ENCODE results near the gene TPST2. TPM values are rescaled to one million over a fixed set of nuclear protein-coding genes. Genes with fewer than 3 reads are reported as not detected.

Gene TPST2
- polyA plus RNA-seq (2011; rRNA removed), result 48.1 and 84.9 TPM in 2 replicates
- 37.2 and 65.2 TPM in 2 replicates for polyA minus RNA-seq (2011; rRNA and poly(A)+ RNA removed)

DNA sequence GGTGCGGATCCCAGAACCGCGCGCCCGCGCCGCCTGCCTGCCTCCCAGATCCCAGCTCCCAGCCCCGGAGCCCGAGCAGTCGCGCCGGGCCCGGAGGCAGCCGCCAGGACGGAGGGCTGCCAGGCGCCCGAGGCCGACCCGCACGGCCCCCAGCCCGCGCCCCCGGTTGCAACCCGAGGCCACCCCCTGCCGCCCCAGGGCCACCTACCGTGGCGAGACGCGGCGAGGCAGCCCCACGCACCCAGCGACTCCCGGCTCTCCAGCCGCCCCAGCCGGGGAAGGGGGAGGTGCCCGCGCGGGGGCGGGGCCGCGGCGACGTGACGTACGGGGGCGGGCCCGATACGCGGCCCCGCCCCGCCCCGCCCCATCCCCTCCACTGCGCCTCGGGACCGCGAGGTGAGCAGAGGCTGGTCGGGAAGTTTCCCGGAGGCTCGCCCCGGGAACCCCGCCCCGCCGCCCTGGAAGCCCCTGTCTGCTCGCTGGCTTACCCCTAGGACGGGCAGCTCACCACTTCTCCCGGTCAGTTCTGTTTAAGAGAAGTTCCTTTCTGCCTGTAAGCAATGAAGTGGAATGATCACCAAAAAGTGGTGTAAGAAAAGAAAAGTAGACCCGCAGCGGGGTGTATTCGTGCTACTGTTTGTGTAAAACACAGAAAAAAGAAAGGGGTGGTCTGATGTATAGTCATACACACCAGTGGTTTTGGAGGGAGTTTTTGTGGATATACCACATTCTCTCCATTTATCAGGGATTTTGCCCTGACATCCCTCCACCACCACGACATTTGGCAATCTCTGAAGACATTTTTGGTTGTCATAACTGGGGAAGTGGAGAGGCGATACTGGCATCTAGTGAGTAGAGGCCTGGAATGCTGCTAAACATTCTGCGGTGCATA lies at the start of gene TPST2:
TSS of gene TPST2 (minus strand) at position 288 of the 892 bp plus-strand sequence. CDS start 48,502 bp downstream, outside the sequence.
- POLR2A ChIA-PET, result no interaction called here
- Histone ChIP-seq H3K27me3 (ENCODE audit: control insufficient read depth, insufficient read depth, low read length) (peaks cover 7% of the 10 kb centered on the region), H3K36me3 (ENCODE audit: control insufficient read depth, insufficient read depth, low read length) (no peaks in the 10 kb centered on the region), H3K4me3 (ENCODE audit: low read depth, low read length) (peak within 1 kb of the TSS; percentile 90)
- TF ChIP-seq, protein P1, sequence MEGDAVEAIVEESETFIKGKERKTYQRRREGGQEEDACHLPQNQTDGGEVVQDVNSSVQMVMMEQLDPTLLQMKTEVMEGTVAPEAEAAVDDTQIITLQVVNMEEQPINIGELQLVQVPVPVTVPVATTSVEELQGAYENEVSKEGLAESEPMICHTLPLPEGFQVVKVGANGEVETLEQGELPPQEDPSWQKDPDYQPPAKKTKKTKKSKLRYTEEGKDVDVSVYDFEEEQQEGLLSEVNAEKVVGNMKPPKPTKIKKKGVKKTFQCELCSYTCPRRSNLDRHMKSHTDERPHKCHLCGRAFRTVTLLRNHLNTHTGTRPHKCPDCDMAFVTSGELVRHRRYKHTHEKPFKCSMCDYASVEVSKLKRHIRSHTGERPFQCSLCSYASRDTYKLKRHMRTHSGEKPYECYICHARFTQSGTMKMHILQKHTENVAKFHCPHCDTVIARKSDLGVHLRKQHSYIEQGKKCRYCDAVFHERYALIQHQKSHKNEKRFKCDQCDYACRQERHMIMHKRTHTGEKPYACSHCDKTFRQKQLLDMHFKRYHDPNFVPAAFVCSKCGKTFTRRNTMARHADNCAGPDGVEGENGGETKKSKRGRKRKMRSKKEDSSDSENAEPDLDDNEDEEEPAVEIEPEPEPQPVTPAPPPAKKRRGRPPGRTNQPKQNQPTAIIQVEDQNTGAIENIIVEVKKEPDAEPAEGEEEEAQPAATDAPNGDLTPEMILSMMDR (IDR thresholded peaks at IDR 0.05; ENCODE audit: insufficient read depth, low read depth, low read length), result no peak
- CTCF ChIA-PET, result interaction anchor here (0.6 kb wide), 1 partner anchor 39 kb away, joined by 3 read pairs; no protein-coding TSS in a partner anchor
- DNase-seq (ENCODE audit: low read depth), result no peak

GRCh38 chr22:26636296-26636695 lies 46.4 kb upstream of the TPST2 start:
- no peak for DNase-seq (ENCODE audit: low read depth)
- ChIA-PET CTCF (interaction anchor here (0.6 kb wide), 1 partner anchor 33 kb away, joined by 3 read pairs; no protein-coding TSS in a partner anchor), POLR2A (no interaction called here)
- peaks cover 11% of the 10 kb centered on the region for H3K27me3 ChIP-seq (ENCODE audit: control insufficient read depth, insufficient read depth, low read length)
- TF ChIP-seq, protein P1 (IDR thresholded peaks at IDR 0.05; ENCODE audit: insufficient read depth, low read depth, low read length), result no peak
- H3K4me3 ChIP-seq (ENCODE audit: low read depth, low read length), result no peak overlapping the region
- no peaks in the 10 kb centered on the region for H3K36me3 ChIP-seq (ENCODE audit: control insufficient read depth, insufficient read depth, low read length)

GRCh38 chr22:26635117-26635516 lies 45.2 kb upstream of the TPST2 start:
- ChIA-PET POLR2A (no interaction called here), CTCF (no interaction called here)
- TF ChIP-seq, protein P1 (IDR thresholded peaks at IDR 0.05; ENCODE audit: insufficient read depth, low read depth, low read length), result no peak
- peaks cover 6% of the 10 kb centered on the region; the same call in 1 of the 2 replicates for H3K27me3 ChIP-seq (ENCODE audit: control insufficient read depth, insufficient read depth, low read length)
- no peak for DNase-seq (ENCODE audit: low read depth)
- H3K4me3 ChIP-seq (ENCODE audit: low read depth, low read length), result no peak overlapping the region
- no peaks in the 10 kb centered on the region for H3K36me3 ChIP-seq (ENCODE audit: control insufficient read depth, insufficient read depth, low read length)

- ChIA-PET POLR2A (no interaction called here), CTCF (no interaction called here)
- Histone ChIP-seq H3K36me3 (ENCODE audit: control insufficient read depth, insufficient read depth, low read length) (no peaks in the 10 kb centered on the region), H3K4me3 (ENCODE audit: low read depth, low read length) (no peak overlapping the region), H3K27me3 (ENCODE audit: control insufficient read depth, insufficient read depth, low read length) (peaks cover 6% of the 10 kb centered on the region; the same call in 1 of the 2 replicates)
- TF ChIP-seq, protein P1 (IDR thresholded peaks at IDR 0.05; ENCODE audit: insufficient read depth, low read depth, low read length), result no peak
- DNase-seq (ENCODE audit: low read depth), result no peak
Observed at GRCh38 chr22:26634189-26634588, 44.3 kb upstream of the TPST2 start.

- POLR2A ChIA-PET, result no interaction called here
Observed at GRCh38 chr22:26632422-26633155, 42.7 kb upstream of the TPST2 start.

More at GRCh38 chr22:26632422-26633155, 42.7 kb upstream of the TPST2 start:
- TF ChIP-seq, protein P1 (IDR thresholded peaks at IDR 0.05; ENCODE audit: insufficient read depth, low read depth, low read length), result no peak
- Histone ChIP-seq H3K27me3 (ENCODE audit: control insufficient read depth, insufficient read depth, low read length) (peaks cover 3% of the 10 kb centered on the region; the same call in 1 of the 2 replicates), H3K4me3 (ENCODE audit: low read depth, low read length) (no peak overlapping the region), H3K36me3 (ENCODE audit: control insufficient read depth, insufficient read depth, low read length) (no peaks in the 10 kb centered on the region)
- DNase-seq (ENCODE audit: low read depth), result no peak
- CTCF ChIA-PET, result no interaction called here
